Right lobe of liver (tissue), 6 donors: Measurements from ENCODE around the gene CCDC141. TPM values are rescaled to one million over a fixed set of nuclear protein-coding genes. Genes with fewer than 3 reads are reported as not detected.

Source experiments
- ATAC-seq, 4 donors: fragments of 200-7000 bp; cut with Tn5 transposase; one replicate each; pipeline ENCODE4 v1.9.1; 2020; ENCODE audit warnings: mild to moderate bottlenecking in 4 of 4, moderate library complexity in 4 of 4
- DNase-seq, 3 donors: peaks; one replicate each; pipeline ENCODE4 v3.0.0-alpha.2; 2020
- H3K27ac ChIP-seq, 3 donors: fragments of 200-600 bp; one replicate each; pipeline ENCODE4 v1.8.0; 2022
- H3K27me3 ChIP-seq, 2 donors: fragments of 200-600 bp; one replicate each; pipeline ENCODE4 v1.8.0; 2022
- H3K36me3 ChIP-seq, 4 donors: fragments of 200-600 bp; sonication (generic) in 1 of 4; one replicate each; pipeline versions ENCODE4 v1.5.1 to v1.8.0; 2017 to 2022; ENCODE audit warnings: control low read depth in 1 of 4
- H3K4me1 ChIP-seq, 4 donors: fragments of 200-600 bp; sonication (generic) in 1 of 4; one replicate each; pipeline versions ENCODE4 v1.5.1 to v1.8.0; 2017 to 2022; ENCODE audit warnings: control low read depth in 1 of 4
- H3K4me3 ChIP-seq, 3 donors: fragments of 200-600 bp; one replicate each; pipeline ENCODE4 v1.8.0; 2022
- H3K9me3 ChIP-seq, 4 donors: fragments of 200-600 bp; sonication (generic) in 1 of 4; one replicate each; pipeline versions ENCODE4 v1.5.1 to v1.8.0; 2017 to 2022; ENCODE audit warnings: control low read depth in 1 of 4
- CTCF ChIP-seq, 4 donors: fragments of 200-600 bp in 3 of 4; fragments of 450-650 bp in 1 of 4; IDR thresholded peaks; one replicate each; pipeline versions ENCODE4 v1.5.1 to v1.8.0; 2016 to 2022; ENCODE audit warnings: antibody characterized with exemption in 4 of 4, mild to moderate bottlenecking in 2 of 4
- POLR2A ChIP-seq: fragments of 450-650 bp; IDR thresholded peaks from one replicate; pipeline ENCODE4 v1.6.1; 2017; ENCODE audit warnings: antibody characterized with exemption, mild to moderate bottlenecking
- WGBS: methylation state at CpG from one replicate; pipeline ENCODE4 v1.1.6; 2018; ENCODE audit warnings: low coverage, low lambda C conversion rate; ENCODE audit not compliant: insufficient coverage; ENCODE audit errors: missing lambda C conversion rate; 5-methylcytosine and 5-hydroxymethylcytosine counted together
- intact Hi-C, 2 donors: fragments of 100-400 bp; cut with DNase I; formaldehyde crosslinking; loops; one replicate each; pipeline versions ENCODE4 v1.11.2 to v1.14.1; 2022
- total RNA-seq, 6 experiments: library from RNA; depleted of rRNA in 2 of 6; stranded (reverse); fragments of >200 nt in 2 of 6; fragmentation: NEBNext Ultra II Directional in 3 of 6; extraction: Animal tissue kit (Norgen Biotek cat#: 25700) in 3 of 6; gene quantifications; one replicate each; pipeline versions ENCODE4 v1.1.0 to v1.2.4, GENCODE V29; 2016 to 2023
- donor health status: DM: no; HTN: yes; CAD: no.
- donor health status: DM: no; HTN: no; CAD: no.
- donor health status: DM: no; HTN: no; CAD: no.
- donor health status: DM: no; HTN: yes; CAD: no.
- donor health status: DM: no; HTN: yes; CAD: no.

The CCDC141 gene
- total RNA-seq, 6 experiments from 2014 or later, result 0.20 to 0.98 (median 0.58) TPM

DNA sequence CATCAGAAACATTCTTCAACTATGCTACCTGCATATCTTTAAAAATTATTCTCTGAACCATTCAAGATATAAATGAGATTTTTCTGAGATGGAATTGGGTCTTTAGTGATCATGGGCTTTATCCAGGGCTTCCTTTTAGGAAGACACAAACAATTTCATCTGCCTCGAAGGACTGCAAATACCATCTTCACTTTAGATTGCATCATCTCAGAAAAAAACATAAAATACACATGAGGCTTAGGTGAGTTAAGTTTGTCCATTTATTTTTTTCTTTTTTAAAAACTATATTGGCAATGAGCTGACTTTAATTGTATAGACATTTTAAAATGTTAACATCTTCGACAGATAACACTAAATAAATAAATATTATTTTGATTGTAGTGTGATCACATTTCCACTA lies 262.8 kb downstream of the CCDC141 start:
- Histone ChIP-seq H3K27me3 (no peaks in the 10 kb centered on the region), H3K4me3 (no peak overlapping the region), H3K27ac (no peak overlapping the region), H3K36me3 (no peaks in the 10 kb centered on the region), H3K9me3 (no peaks in the 10 kb centered on the region), H3K4me1 (no peaks in the 10 kb centered on the region)
- no peak for TF ChIP-seq CTCF (IDR thresholded peaks at IDR 0.05)
- TF ChIP-seq POLR2A, result no peak
- DNase-seq (no peak), ATAC-seq (no peak)
- intact Hi-C loops, result no loop called here
- 48% methylated on average over 2 of the region's 2 CpGs for WGBS

GRCh38 chr2:178783889-178784288 lies 266.0 kb downstream of the CCDC141 start:
- Histone ChIP-seq H3K36me3 (no peaks in the 10 kb centered on the region), H3K4me3 (no peak overlapping the region), H3K4me1 (no peaks in the 10 kb centered on the region), H3K27ac (no peak overlapping the region), H3K9me3 (no peaks in the 10 kb centered on the region), H3K27me3 (no peaks in the 10 kb centered on the region)
- ATAC-seq (no peak), DNase-seq (no peak)
- intact Hi-C loops, result no loop called here
- WGBS, result 86% methylated on average over 10 of the region's 10 CpGs
- TF ChIP-seq CTCF (IDR thresholded peaks at IDR 0.05) (no peak), POLR2A (no peak)

DNA sequence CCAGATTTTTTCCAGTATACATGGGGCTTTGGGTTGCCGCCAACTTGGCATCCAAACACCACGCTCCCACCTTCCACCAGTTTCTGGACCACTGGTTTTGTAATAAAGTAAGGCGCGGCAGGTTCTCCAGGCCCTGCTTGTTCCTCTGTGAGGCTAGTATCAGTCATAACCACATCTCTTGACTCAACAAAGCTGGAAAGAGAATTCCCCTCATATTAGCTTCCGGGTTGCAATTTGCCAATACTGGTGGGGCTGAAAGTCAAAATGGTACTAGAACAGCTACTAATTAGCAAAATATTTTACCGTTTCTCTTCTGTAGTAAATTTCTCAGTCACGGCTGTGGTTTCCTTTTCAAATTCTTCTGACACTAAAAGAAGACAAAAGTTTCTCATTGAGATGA lies 267.7 kb downstream of the CCDC141 start:
- DNase-seq (no peak), ATAC-seq (no peak)
- Histone ChIP-seq H3K9me3 (no peaks in the 10 kb centered on the region), H3K27ac (no peak overlapping the region), H3K36me3 (no peaks in the 10 kb centered on the region), H3K27me3 (no peaks in the 10 kb centered on the region), H3K4me1 (no peaks in the 10 kb centered on the region), H3K4me3 (no peak overlapping the region)
- no peak for TF ChIP-seq POLR2A
- TF ChIP-seq CTCF (IDR thresholded peaks at IDR 0.05), result no peak
- WGBS, result 63% methylated on average over 3 of the region's 7 CpGs
- intact Hi-C loops, result no loop called here

Other genes starting within 250 kb of the CCDC141 start
- gene TTN, start 242.7 kb downstream of the CCDC141 start, total RNA-seq, result 1 to 10 TPM in 3 of 6 experiments, under 1 TPM in 3; 0.42 to 9.5 (median 0.97) TPM
- 10 to 100 TPM in 3 of 6 experiments, 1 to 10 TPM in 3; 5.8 to 27.9 (median 12.8) TPM for gene SESTD1, start 214.7 kb upstream of the CCDC141 start, total RNA-seq